Measurements from ENCODE around the gene DNAJC16. TPM values are rescaled to one million over a fixed set of nuclear protein-coding genes. Genes with fewer than 3 reads are reported as not detected.

Gene DNAJC16
- total and polyA plus RNA-seq, 2 of the 13 experiments (the other 11 are each of a cell fraction or from before 2014, with no cell fraction given), result 11.4 to 15.4 TPM

DNA sequence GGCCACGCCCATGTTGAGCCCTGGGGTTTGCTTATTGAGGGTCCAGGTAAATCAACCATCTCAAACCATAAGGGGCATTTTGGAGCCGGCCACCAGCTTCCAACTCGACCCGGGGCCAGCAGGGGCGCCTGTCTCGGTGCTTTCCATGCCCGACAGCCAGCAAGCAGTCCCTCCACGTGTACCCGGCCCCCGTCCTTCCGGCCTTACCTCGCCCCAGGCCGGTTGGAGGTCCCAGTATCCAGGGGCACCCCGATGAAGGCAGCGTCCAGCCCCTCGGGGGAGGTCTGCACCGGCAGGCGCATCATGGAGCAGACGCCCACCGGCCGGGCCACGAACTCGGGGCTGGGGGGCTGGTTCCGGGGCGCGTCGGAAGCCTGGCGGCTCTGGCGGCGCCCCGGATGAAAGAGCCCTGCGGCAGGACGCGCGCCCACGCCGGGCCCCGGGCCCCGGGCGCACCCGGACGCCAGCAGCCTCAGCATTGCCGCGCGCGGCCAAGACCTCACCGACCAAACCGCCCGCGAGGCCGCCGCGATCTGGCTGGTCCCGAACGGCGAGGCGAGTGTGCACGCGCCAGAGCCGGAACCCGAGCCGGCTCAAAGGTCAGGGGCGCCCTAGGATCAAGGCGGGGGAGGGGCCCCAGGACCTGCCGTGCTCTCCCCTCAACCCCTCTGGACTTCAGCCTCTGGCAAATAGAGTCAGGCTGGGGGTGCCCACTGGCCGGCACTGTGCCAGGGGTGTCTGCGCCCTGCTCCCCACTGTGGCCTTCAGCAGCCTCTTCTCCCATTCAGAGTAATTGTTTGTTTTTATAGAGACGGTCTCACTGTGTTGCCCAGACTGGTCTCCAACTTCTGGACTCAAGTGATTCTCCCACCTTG is 58.1 kb downstream of the DNAJC16 start, which contains the start of gene AGMAT (continued):
- TF ChIP-seq, protein P1, sequence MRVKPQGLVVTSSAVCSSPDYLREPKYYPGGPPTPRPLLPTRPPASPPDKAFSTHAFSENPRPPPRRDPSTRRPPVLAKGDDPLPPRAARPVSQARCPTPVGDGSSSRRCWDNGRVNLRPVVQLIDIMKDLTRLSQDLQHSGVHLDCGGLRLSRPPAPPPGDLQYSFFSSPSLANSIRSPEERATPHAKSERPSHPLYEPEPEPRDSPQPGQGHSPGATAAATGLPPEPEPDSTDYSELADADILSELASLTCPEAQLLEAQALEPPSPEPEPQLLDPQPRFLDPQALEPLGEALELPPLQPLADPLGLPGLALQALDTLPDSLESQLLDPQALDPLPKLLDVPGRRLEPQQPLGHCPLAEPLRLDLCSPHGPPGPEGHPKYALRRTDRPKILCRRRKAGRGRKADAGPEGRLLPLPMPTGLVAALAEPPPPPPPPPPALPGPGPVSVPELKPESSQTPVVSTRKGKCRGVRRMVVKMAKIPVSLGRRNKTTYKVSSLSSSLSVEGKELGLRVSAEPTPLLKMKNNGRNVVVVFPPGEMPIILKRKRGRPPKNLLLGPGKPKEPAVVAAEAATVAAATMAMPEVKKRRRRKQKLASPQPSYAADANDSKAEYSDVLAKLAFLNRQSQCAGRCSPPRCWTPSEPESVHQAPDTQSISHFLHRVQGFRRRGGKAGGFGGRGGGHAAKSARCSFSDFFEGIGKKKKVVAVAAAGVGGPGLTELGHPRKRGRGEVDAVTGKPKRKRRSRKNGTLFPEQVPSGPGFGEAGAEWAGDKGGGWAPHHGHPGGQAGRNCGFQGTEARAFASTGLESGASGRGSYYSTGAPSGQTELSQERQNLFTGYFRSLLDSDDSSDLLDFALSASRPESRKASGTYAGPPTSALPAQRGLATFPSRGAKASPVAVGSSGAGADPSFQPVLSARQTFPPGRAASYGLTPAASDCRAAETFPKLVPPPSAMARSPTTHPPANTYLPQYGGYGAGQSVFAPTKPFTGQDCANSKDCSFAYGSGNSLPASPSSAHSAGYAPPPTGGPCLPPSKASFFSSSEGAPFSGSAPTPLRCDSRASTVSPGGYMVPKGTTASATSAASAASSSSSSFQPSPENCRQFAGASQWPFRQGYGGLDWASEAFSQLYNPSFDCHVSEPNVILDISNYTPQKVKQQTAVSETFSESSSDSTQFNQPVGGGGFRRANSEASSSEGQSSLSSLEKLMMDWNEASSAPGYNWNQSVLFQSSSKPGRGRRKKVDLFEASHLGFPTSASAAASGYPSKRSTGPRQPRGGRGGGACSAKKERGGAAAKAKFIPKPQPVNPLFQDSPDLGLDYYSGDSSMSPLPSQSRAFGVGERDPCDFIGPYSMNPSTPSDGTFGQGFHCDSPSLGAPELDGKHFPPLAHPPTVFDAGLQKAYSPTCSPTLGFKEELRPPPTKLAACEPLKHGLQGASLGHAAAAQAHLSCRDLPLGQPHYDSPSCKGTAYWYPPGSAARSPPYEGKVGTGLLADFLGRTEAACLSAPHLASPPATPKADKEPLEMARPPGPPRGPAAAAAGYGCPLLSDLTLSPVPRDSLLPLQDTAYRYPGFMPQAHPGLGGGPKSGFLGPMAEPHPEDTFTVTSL (CRISPR knock-in tag; IDR thresholded peaks at IDR 0.05; ENCODE audit: borderline replicate concordance), result peak; percentile 71
- peak; percentile 70 for TF ChIP-seq SALL2 (CRISPR knock-in tag; IDR thresholded peaks at IDR 0.05)
- peak; percentile 68; the same call in 1 of the 2 replicates for TF ChIP-seq ZNF275 (CRISPR knock-in tag; IDR thresholded peaks at IDR 0.05; ENCODE audit: borderline replicate concordance)
- TF ChIP-seq PAWR (CRISPR knock-in tag; IDR thresholded peaks at IDR 0.05; ENCODE audit: borderline replicate concordance), result peak; percentile 73; the same call in 1 of the 2 replicates
- TF ChIP-seq TBX2 (CRISPR knock-in tag; IDR thresholded peaks at IDR 0.05; ENCODE audit: borderline replicate concordance), result peak; percentile 91
- peak; percentile 64; the same call in 1 of the 2 replicates for TF ChIP-seq KLF11 (CRISPR knock-in tag; IDR thresholded peaks at IDR 0.05)
- TF ChIP-seq SRSF1 (optimal IDR thresholded peaks at IDR 0.05; ENCODE audit: low read depth, low read length), result peak; percentile 80
- no peak for TF ChIP-seq ZNF589 (CRISPR knock-in tag; conservative IDR thresholded peaks at IDR 0.05)
- TF ChIP-seq NCOA2 (CRISPR knock-in tag; IDR thresholded peaks at IDR 0.05), result peak; percentile 88
- TF ChIP-seq, protein P2, sequence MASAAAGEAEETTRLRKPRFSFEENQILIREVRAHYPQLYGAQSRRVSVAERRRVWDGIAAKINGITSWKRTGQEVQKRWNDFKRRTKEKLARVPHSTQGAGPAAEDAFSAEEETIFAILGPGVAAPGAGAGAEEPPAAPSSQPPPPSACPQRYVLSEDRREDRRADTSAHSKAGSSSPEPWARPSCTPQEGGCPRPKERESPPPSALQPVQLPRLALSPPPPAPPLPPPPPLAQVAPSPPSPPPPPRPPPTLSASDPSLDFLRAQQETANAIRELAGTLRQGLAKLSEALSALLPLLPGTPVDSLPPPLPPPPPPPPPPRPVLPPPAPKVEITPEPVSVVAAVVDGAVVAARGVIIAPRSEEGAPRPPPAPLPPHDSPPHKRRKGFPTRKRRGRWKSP (CRISPR knock-in tag; IDR thresholded peaks at IDR 0.05), result peak; percentile 67; the same call in 1 of the 2 replicates
- no peak; the same call in 1 of the 2 replicates for TF ChIP-seq KDM5B (CRISPR knock-in tag; IDR thresholded peaks at IDR 0.05; ENCODE audit: borderline replicate concordance)
- TF ChIP-seq ZBTB37 (CRISPR knock-in tag; IDR thresholded peaks at IDR 0.05), result no peak
- TF ChIP-seq EHMT2 (IDR thresholded peaks at IDR 0.05; ENCODE audit: borderline replicate concordance, low read depth, low read length), result no peak
- TF ChIP-seq PLSCR1 (CRISPR knock-in tag; IDR thresholded peaks at IDR 0.05; ENCODE audit: borderline replicate concordance), result no peak
- 0 out of 2 replicates have a peak, but pooled peaks have one; percentile 90 for TF ChIP-seq ZNF138 (CRISPR knock-in tag; IDR thresholded peaks at IDR 0.05; ENCODE audit: low read depth)
- peak; percentile 92 for TF ChIP-seq MED13 (CRISPR knock-in tag; IDR thresholded peaks at IDR 0.05)
- no peak for TF ChIP-seq WIZ (CRISPR knock-in tag; IDR thresholded peaks at IDR 0.05)

Data from HepG2 (cell line).